Measurements from ENCODE around the gene OPTC. TPM values are rescaled to one million over a fixed set of nuclear protein-coding genes. Genes with fewer than 3 reads are reported as not detected.
A peak's percentile ranks its signal among the peaks of the same experiment; 100 is the strongest.

The OPTC gene
- total RNA-seq, 2 donors from 2014 or later: 0.26 to 0.42 TPM

DNA sequence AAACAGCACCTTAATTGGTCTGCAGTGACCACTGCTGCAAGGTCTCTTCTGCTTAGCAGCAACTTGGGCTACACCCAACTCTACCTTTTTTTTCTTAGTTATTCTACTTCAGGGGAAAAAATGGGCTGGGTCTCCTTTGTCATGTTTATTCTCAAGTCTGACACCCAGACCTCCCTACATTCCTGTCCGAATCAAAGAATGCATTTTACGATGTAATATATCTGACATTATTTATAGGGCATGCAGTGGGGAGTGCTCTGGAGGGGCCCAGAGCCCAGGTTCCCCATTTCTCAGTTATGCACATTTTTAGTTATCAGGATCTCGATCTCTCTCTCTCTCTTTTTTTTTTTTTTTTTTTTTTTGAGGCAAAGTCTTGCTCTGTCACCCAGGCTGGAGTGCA, 50.5 kb downstream of the OPTC start:
- H3K4me3 ChIP-seq (ENCODE audit: low read length): no peak overlapping the region
- H3K4me3 Mint-ChIP-seq: no peak overlapping the region
- no peaks in the 10 kb centered on the region for H3K36me3 Mint-ChIP-seq (ENCODE audit: low read depth)
- H3K9me3 Mint-ChIP-seq: no peaks in the 10 kb centered on the region
- no peaks in the 10 kb centered on the region for H3K4me1 ChIP-seq (ENCODE audit: control insufficient read depth, insufficient read depth, low read length)
- H3K9me3 ChIP-seq (ENCODE audit: control insufficient read depth, low read length): no peaks in the 10 kb centered on the region
- H3K4me1 Mint-ChIP-seq: peaks cover 34% of the 10 kb centered on the region
- 40 to 53% methylated on average over 1 to 3 of the region's 3 CpGs for WGBS, 2 experiments (ENCODE audit: insufficient coverage in 1 of 2, insufficient read length in 1 of 2)
- DNase-seq: no peak
- TF ChIP-seq, protein P1, sequence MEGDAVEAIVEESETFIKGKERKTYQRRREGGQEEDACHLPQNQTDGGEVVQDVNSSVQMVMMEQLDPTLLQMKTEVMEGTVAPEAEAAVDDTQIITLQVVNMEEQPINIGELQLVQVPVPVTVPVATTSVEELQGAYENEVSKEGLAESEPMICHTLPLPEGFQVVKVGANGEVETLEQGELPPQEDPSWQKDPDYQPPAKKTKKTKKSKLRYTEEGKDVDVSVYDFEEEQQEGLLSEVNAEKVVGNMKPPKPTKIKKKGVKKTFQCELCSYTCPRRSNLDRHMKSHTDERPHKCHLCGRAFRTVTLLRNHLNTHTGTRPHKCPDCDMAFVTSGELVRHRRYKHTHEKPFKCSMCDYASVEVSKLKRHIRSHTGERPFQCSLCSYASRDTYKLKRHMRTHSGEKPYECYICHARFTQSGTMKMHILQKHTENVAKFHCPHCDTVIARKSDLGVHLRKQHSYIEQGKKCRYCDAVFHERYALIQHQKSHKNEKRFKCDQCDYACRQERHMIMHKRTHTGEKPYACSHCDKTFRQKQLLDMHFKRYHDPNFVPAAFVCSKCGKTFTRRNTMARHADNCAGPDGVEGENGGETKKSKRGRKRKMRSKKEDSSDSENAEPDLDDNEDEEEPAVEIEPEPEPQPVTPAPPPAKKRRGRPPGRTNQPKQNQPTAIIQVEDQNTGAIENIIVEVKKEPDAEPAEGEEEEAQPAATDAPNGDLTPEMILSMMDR (conservative IDR thresholded peaks at IDR 0.05): no peak
- H3K27ac ChIP-seq (ENCODE audit: low read depth, low read length): no peak overlapping the region
- H3K27ac Mint-ChIP-seq: no peak overlapping the region
- no peak overlapping the region for H3K9ac ChIP-seq (ENCODE audit: extremely low read depth, low read length, poor library complexity, severe bottlenecking)
- no peaks in the 10 kb centered on the region for H3K27me3 Mint-ChIP-seq (ENCODE audit: insufficient read depth)
- no peaks in the 10 kb centered on the region for H3K36me3 ChIP-seq (ENCODE audit: control insufficient read depth, insufficient read depth, low read length)
- H3K27me3 ChIP-seq (ENCODE audit: control insufficient read depth, insufficient read depth, low read length, poor library complexity, severe bottlenecking): no peaks in the 10 kb centered on the region

DNA sequence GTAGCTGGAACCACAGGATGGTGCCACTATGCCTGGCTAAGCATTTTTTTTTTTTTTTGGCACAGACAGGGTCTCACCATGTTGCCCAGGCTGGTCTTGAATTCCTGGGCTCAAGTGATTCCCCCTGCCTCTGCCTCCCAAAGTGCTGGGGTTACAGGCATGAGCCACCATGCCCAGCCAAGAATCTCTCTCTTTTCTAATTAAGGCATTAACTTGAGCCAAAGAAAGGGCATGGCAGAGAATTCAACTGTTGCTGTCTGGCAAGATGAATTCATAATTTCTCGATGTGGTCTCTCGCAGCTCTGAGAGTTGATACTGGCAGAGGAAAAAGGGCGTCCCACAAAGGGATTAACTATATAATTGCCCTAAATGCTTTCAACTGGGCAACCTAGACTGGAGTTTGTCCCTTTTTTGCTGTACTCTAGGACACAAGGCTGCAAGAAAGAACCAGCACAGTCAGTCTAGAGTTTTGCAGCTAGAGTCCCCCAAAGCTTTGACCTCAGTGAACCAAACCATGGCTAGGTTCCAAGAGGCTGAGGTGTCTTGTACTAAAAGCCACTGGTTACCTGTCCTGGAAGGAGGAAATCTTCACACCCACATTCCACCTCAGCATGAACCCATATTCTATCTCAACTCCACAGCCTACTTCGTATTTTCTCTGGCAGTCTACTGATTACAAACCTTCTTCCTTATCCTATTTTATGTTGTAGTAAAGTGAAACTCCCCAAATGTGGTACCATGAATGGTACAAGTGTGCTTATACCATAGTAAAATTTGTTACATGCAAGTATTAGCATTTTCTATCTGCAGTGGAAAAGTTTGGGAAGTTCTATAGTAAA, 51.2 kb downstream of the OPTC start:
- H3K27me3 Mint-ChIP-seq (ENCODE audit: insufficient read depth): no peaks in the 10 kb centered on the region
- Histone ChIP-seq H3K36me3 (ENCODE audit: control insufficient read depth, insufficient read depth, low read length) (no peaks in the 10 kb centered on the region), H3K9me3 (ENCODE audit: control insufficient read depth, low read length) (no peaks in the 10 kb centered on the region), H3K9ac (ENCODE audit: extremely low read depth, low read length, poor library complexity, severe bottlenecking) (no peak overlapping the region), H3K4me3 (ENCODE audit: low read length) (no peak overlapping the region), H3K27ac (ENCODE audit: low read depth, low read length) (no peak overlapping the region), H3K27me3 (ENCODE audit: control insufficient read depth, insufficient read depth, low read length, poor library complexity, severe bottlenecking) (no peaks in the 10 kb centered on the region), H3K4me1 (ENCODE audit: control insufficient read depth, insufficient read depth, low read length) (no peaks in the 10 kb centered on the region)
- H3K9me3 Mint-ChIP-seq: no peaks in the 10 kb centered on the region
- H3K27ac Mint-ChIP-seq: peak overlapping the region; percentile 36
- WGBS, 2 experiments (ENCODE audit: insufficient coverage in 1 of 2, insufficient read length in 1 of 2): 89 to 93% methylated on average over 3 to 4 of the region's 4 CpGs
- DNase-seq: no peak
- no peaks in the 10 kb centered on the region for H3K36me3 Mint-ChIP-seq (ENCODE audit: low read depth)
- H3K4me3 Mint-ChIP-seq: no peak overlapping the region
- H3K4me1 Mint-ChIP-seq: peaks cover 34% of the 10 kb centered on the region
- TF ChIP-seq, protein P1 (conservative IDR thresholded peaks at IDR 0.05): no peak

DNA sequence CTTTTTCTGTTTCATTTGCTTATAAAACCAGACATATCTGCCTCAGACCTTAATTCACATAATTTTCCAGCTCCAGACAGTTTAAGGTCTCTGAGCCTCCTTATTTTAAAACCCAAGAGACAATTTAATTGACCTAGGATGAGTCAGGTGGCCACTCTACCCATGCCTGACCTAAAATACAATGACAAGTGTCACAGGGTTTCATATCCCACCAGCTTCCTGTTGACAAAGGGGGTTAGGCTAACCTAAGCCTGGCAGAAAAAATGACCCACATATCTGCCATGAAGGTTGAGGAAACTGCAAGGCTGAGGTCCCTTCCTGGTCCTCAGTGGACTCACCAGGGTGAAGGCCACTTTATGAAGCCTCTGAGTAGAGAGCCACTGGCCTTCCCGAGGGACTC, 52.3 kb downstream of the OPTC start:
- Mint-ChIP-seq H3K4me1 (peaks cover 36% of the 10 kb centered on the region), H3K9me3 (no peaks in the 10 kb centered on the region), H3K27ac (no peak overlapping the region), H3K4me3 (no peak overlapping the region), H3K27me3 (ENCODE audit: insufficient read depth) (no peaks in the 10 kb centered on the region), H3K36me3 (ENCODE audit: low read depth) (no peaks in the 10 kb centered on the region)
- Histone ChIP-seq H3K9me3 (ENCODE audit: control insufficient read depth, low read length) (no peaks in the 10 kb centered on the region), H3K36me3 (ENCODE audit: control insufficient read depth, insufficient read depth, low read length) (no peaks in the 10 kb centered on the region), H3K4me1 (ENCODE audit: control insufficient read depth, insufficient read depth, low read length) (no peaks in the 10 kb centered on the region), H3K27ac (ENCODE audit: low read depth, low read length) (no peak overlapping the region), H3K9ac (ENCODE audit: extremely low read depth, low read length, poor library complexity, severe bottlenecking) (no peak overlapping the region), H3K4me3 (ENCODE audit: low read length) (no peak overlapping the region), H3K27me3 (ENCODE audit: control insufficient read depth, insufficient read depth, low read length, poor library complexity, severe bottlenecking) (no peaks in the 10 kb centered on the region)
- TF ChIP-seq, protein P1 (conservative IDR thresholded peaks at IDR 0.05): no peak
- WGBS, 2 experiments (ENCODE audit: insufficient coverage in 1 of 2, insufficient read length in 1 of 2): 92 to 100% methylated on average over 1 of the region's 1 CpG
- DNase-seq: no peak
